DOHH2 (cell line): ENCODE measurements around the gene PPFIA2.

Experiments used
- H3F3A ChIP-seq: fragments of 200-600 bp; sonication (generic), shearing (Covaris generic); 2 replicates; pipeline ENCODE4 v1.6.0; 2016; ENCODE audit warnings: antibody characterized with exemption, mild to moderate bottlenecking; ENCODE audit not compliant: control insufficient read depth, insufficient read depth
- H3K27ac ChIP-seq: fragments of 200-600 bp; sonication (generic); 2 replicates; pipeline ENCODE4 v1.5.1; 2014; ENCODE audit warnings: low read depth, mild to moderate bottlenecking, low read length, moderate library complexity
- H3K27me3 ChIP-seq: fragments of 200-600 bp; sonication (generic); 2 replicates; pipeline ENCODE4 v1.6.1; 2014; ENCODE audit warnings: mild to moderate bottlenecking, low read length, mixed read lengths; ENCODE audit not compliant: control insufficient read depth
- H3K36me3 ChIP-seq: fragments of 200-600 bp; sonication (generic); 2 replicates; pipeline ENCODE4 v1.6.1; 2014; ENCODE audit warnings: mild to moderate bottlenecking, low read length, moderate library complexity, mixed read lengths; ENCODE audit not compliant: control insufficient read depth
- H3K4me1 ChIP-seq: fragments of 200-600 bp; sonication (generic); 2 replicates; pipeline ENCODE4 v1.6.1; 2014; ENCODE audit warnings: mild to moderate bottlenecking, low read length, mixed read lengths; ENCODE audit not compliant: control insufficient read depth
- H3K4me2 ChIP-seq: fragments of 200-600 bp; sonication (generic); 2 replicates; pipeline ENCODE4 v1.6.0; 2014; ENCODE audit warnings: mild to moderate bottlenecking, low read length, moderate library complexity
- H3K4me3 ChIP-seq: fragments of 200-600 bp; sonication (generic); 2 replicates; pipeline ENCODE4 v1.5.1; 2014; ENCODE audit warnings: mild to moderate bottlenecking, low read length, mixed read lengths
- H3K79me2 ChIP-seq: fragments of 200-600 bp; sonication (generic); 2 replicates; pipeline ENCODE4 v1.6.1; 2014; ENCODE audit warnings: mild to moderate bottlenecking, low read length, mixed read lengths; ENCODE audit not compliant: control insufficient read depth
- H3K9me2 ChIP-seq: fragments of 200-600 bp; sonication (generic); replicated peaks from 2 replicates; pipeline ENCODE4 v1.6.1; 2014; ENCODE audit warnings: mild to moderate bottlenecking, low read length, mixed read lengths; ENCODE audit not compliant: control insufficient read depth
- H3K9me3 ChIP-seq: fragments of 200-600 bp; sonication (generic); 2 replicates; pipeline ENCODE4 v1.6.1; 2014; ENCODE audit warnings: antibody characterized with exemption, low read length, mixed read lengths; ENCODE audit not compliant: control insufficient read depth, insufficient read depth
- H4K20me1 ChIP-seq: fragments of 200-600 bp; sonication (generic); 2 replicates; pipeline ENCODE4 v1.6.0; 2014; ENCODE audit warnings: low read depth, mild to moderate bottlenecking, antibody characterized with exemption, low read length, moderate library complexity; ENCODE audit not compliant: control insufficient read depth, insufficient read depth
- EZH2phosphoT487 ChIP-seq: fragments of 200-600 bp; sonication (generic); IDR thresholded peaks from 2 replicates; pipeline ENCODE4 v1.6.1; 2017; ENCODE audit warnings: borderline replicate concordance, mild to moderate bottlenecking, antibody characterized with exemption, low read length, moderate library complexity, mixed read lengths
- TF ChIP-seq, protein P1 (sequence below): fragments of 200-600 bp; sonication (generic); IDR thresholded peaks from one replicate; pipeline ENCODE4 v1.5.1; 2014; ENCODE audit warnings: antibody characterized with exemption, mild to moderate bottlenecking, low read depth, low read length; ENCODE audit not compliant: poor library complexity, severe bottlenecking

Gene PPFIA2

DNA sequence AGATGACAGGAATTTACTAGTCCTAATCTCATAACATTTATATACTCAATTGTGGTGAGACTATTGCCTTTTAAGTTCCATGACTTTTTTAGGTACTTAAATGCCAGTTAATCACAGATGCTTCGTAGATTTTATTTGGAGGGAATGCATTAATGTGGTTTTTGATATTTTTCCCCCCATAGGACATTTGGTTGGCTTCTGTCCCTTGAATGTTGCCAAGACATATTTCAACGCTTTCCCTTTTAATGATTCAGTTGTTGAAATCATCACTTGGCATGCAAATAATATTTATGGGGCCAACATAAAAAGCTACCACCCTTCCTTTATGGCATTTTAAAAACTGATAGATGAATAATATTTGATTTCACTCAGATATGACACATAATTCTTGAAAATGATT is 509.2 kb downstream of the PPFIA2 start:
- Histone ChIP-seq H3K4me1 (no peaks in the 10 kb centered on the region), H3K4me2 (no peak overlapping the region), H3K27ac (no peak overlapping the region), H3K27me3 (no peaks in the 10 kb centered on the region), H3K79me2 (no peaks in the 10 kb centered on the region), H3F3A (no peaks in the 10 kb centered on the region), H3K4me3 (no peak overlapping the region), H3K36me3 (no peaks in the 10 kb centered on the region), H4K20me1 (no peaks in the 10 kb centered on the region), H3K9me2 (no peaks in the 10 kb centered on the region), H3K9me3 (no peaks in the 10 kb centered on the region)
- TF ChIP-seq, protein P1, sequence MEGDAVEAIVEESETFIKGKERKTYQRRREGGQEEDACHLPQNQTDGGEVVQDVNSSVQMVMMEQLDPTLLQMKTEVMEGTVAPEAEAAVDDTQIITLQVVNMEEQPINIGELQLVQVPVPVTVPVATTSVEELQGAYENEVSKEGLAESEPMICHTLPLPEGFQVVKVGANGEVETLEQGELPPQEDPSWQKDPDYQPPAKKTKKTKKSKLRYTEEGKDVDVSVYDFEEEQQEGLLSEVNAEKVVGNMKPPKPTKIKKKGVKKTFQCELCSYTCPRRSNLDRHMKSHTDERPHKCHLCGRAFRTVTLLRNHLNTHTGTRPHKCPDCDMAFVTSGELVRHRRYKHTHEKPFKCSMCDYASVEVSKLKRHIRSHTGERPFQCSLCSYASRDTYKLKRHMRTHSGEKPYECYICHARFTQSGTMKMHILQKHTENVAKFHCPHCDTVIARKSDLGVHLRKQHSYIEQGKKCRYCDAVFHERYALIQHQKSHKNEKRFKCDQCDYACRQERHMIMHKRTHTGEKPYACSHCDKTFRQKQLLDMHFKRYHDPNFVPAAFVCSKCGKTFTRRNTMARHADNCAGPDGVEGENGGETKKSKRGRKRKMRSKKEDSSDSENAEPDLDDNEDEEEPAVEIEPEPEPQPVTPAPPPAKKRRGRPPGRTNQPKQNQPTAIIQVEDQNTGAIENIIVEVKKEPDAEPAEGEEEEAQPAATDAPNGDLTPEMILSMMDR = no peak

DNA sequence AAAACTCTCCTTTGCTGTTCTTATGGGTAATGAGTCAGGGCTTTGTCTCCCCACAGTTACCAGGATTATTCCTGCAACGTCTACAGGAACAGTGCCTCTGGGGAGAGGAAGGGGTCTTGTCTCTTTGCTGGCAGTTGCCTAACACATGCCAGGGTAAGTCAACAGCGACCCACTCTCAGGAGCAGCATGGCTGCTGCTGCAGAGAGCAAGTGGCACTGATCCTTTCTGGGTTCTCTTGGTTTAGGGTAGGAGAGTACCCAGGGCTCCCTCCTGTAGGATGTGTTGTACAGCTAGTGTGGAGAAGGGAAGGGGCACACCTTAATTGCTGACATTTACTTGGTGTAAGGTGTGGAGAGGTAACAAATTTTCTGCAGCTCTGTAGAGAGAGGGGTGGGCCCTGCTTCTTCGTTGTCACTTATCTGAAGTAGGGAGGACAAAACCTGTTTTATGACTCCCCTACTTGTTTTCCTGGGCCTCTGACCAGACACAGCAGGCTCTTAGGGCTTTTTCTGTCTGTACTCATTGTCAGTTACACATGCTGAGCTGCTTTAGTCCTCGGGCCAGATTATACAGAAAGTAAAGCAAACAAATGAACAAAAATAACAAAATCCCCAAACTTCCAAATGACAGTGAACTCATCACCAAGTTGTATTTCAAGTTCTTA is 513.1 kb downstream of the PPFIA2 start:
- Histone ChIP-seq H3K4me2 (no peak overlapping the region), H4K20me1 (no peaks in the 10 kb centered on the region), H3K4me3 (no peak overlapping the region), H3K9me2 (no peaks in the 10 kb centered on the region), H3K27me3 (no peaks in the 10 kb centered on the region), H3K79me2 (no peaks in the 10 kb centered on the region), H3K9me3 (no peaks in the 10 kb centered on the region), H3K27ac (no peak overlapping the region), H3K4me1 (no peaks in the 10 kb centered on the region), H3F3A (no peaks in the 10 kb centered on the region), H3K36me3 (no peaks in the 10 kb centered on the region)
- TF ChIP-seq, protein P1 = no peak
- TF ChIP-seq EZH2phosphoT487 = no peak

DNA sequence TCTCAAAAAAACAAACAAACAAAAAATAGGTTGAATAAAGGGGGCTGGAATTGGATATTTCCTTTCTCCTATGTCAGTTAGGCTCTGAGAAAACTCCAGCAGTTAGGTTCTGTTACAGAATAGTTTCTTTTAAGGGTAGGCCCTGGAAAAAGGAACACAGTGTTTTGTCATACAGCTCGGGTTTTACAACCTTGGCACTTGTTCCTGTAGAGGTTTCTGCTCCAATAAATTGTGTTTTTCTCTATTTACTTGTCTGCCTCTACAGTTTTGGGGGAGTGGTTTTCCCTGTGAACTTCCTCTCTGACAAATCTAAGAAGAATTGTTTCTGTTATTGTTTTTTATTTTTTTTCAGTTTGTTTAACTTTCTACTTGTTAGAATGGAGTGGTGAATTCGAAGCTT is 513.7 kb downstream of the PPFIA2 start:
- H3K36me3 ChIP-seq = no peaks in the 10 kb centered on the region
- TF ChIP-seq, protein P1 = no peak
- TF ChIP-seq EZH2phosphoT487 = no peak
- no peak overlapping the region for H3K4me3 ChIP-seq
- no peaks in the 10 kb centered on the region for H3K9me2 ChIP-seq
- H3K27ac ChIP-seq = no peak overlapping the region
- no peaks in the 10 kb centered on the region for H3K9me3 ChIP-seq
- no peaks in the 10 kb centered on the region for H3K4me1 ChIP-seq
- H3F3A ChIP-seq = no peaks in the 10 kb centered on the region
- no peaks in the 10 kb centered on the region for H3K79me2 ChIP-seq
- H3K27me3 ChIP-seq = no peaks in the 10 kb centered on the region
- no peaks in the 10 kb centered on the region for H4K20me1 ChIP-seq
- no peak overlapping the region for H3K4me2 ChIP-seq
